ENCODE results near the gene ZNF521.

Gene ZNF521

DNA sequence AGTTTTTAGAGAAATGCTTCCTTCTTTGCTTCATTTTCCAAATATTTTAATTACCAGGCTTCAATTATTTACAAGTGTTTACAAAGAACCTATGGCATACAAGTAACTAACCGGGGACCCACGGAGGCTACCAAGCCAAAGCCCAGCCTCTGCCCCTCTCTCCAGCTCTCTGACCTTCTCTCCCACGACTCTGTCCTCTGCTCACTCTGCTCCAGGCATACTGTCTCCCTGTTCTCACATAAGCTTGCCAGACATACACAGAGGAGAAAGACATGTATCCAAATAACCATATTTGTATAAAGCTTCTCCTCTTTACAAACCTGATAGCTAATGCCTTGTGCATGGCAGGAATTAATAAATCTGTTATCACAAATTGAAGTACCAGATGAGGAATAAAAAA, 141.3 kb downstream of the ZNF521 start:
- no peak overlapping the region for H3K4me3 ChIP-seq (ENCODE audit: low read depth, low read length)
- TF ChIP-seq, protein P1, sequence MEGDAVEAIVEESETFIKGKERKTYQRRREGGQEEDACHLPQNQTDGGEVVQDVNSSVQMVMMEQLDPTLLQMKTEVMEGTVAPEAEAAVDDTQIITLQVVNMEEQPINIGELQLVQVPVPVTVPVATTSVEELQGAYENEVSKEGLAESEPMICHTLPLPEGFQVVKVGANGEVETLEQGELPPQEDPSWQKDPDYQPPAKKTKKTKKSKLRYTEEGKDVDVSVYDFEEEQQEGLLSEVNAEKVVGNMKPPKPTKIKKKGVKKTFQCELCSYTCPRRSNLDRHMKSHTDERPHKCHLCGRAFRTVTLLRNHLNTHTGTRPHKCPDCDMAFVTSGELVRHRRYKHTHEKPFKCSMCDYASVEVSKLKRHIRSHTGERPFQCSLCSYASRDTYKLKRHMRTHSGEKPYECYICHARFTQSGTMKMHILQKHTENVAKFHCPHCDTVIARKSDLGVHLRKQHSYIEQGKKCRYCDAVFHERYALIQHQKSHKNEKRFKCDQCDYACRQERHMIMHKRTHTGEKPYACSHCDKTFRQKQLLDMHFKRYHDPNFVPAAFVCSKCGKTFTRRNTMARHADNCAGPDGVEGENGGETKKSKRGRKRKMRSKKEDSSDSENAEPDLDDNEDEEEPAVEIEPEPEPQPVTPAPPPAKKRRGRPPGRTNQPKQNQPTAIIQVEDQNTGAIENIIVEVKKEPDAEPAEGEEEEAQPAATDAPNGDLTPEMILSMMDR (IDR thresholded peaks at IDR 0.05; ENCODE audit: low read depth, low read length) = no peak

DNA sequence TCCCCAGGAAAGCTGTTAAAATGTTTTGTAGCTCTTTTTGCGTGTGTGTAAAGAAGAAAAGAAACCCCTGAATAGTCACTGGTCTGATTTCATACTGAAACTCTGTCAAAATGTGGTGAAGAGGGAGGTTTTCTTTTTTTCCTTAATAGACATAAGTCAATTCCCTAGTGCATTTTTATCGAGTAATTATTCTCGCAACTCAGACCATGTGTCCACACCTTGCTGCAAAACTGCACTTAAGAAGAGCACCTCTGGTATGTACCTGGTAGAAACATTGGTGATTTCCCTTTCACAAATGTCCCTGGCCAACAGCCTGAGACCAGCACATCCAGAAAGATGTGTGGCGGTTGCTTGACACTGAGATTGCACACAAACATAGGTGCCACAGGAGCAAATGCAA, 159.9 kb downstream of the ZNF521 start:
- TF ChIP-seq, protein P1 (IDR thresholded peaks at IDR 0.05; ENCODE audit: low read depth, low read length) = no peak
- no peak overlapping the region for H3K4me3 ChIP-seq (ENCODE audit: low read depth, low read length)

DNA sequence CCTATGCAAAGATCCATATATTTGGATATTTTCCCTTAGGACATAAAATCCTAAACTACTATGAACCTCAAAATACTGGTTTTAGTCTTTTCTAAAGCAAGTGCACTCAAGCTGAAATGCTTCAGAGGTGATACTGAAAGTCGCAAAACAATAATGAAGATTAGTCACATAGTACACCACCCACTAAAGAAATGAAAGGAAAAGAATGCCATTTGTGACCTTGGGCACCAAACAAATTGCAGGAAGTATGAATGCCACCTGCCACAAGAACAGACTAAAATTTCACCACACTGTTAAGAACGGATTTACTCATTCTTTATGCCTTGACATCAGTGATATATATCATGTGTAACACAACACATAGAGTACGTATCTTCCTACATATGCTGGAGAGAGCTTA, 161.5 kb downstream of the ZNF521 start:
- TF ChIP-seq, protein P1 (IDR thresholded peaks at IDR 0.05; ENCODE audit: low read depth, low read length) = no peak
- H3K4me3 ChIP-seq (ENCODE audit: low read depth, low read length) = no peak overlapping the region

DNA sequence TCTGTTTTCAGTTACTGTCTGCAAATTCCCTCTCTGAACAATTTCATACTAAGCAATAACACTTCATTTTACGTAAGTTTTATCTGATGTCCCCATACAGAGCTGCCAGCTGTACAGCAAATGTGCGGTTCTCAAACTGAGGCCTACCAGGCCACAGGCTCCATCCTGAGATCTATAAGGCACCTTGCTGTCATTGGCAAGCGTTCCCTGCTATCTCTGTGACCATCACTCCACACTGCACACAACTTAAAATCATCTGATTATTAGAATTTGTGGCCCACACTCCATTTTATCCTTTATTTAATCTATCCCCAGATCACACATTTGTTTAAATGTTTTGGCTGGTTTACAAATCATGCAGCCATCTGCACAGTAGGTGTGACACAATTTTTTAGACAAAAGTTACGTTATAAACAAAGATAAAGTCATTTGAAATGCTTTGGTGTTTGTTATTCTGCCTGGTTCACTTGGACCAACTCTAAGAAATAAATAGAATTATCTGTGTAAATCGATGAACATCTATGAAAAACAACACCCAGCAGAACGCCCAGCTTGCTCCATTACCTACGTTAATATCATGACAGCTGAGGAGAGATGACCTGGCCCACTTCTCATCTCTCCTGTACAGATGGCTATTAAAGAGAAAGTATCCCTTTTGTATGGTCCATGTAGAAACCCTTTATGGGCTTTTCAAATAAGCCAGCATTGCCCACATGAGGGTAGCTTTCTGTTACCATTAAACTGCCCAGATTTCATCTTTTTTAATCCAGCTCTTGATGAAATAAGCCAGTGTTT, 162.4 kb downstream of the ZNF521 start:
- H3K4me3 ChIP-seq (ENCODE audit: low read depth, low read length) = no peak overlapping the region
- TF ChIP-seq, protein P1 (IDR thresholded peaks at IDR 0.05; ENCODE audit: low read depth, low read length) = no peak

DNA sequence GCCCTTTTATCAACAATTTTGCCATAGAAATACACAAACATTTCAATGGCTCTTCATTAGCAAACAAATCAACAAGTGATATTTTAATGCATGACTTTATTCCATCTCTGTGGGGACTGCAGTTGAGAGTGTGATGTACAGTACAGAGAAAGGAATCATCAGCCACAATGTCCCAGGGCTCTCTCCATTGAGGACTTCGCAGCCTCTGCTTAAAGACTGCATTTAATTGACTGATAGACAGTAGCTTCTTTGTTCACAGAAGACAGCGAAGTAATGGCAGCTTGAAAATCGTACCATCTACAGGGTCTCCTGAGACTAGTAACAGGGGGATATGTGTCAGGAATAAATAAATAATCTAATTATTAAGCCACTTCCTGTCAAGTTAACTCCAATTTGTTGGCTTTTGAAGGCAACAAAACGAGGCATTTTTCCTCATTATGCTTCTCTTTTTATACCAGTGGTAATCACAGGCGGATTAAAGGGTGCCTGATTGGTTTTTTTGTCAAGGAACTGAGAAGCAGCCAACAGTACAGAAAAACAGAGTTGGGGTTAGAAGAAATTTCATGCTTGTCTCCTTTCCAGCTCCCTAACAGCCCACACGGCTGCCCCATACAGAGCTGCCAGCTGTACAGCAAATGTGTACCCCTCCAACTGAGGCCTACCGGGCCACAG, 164.3 kb downstream of the ZNF521 start:
- TF ChIP-seq, protein P1 (IDR thresholded peaks at IDR 0.05; ENCODE audit: low read depth, low read length) = no peak
- no peak overlapping the region for H3K4me3 ChIP-seq (ENCODE audit: low read depth, low read length)

DNA sequence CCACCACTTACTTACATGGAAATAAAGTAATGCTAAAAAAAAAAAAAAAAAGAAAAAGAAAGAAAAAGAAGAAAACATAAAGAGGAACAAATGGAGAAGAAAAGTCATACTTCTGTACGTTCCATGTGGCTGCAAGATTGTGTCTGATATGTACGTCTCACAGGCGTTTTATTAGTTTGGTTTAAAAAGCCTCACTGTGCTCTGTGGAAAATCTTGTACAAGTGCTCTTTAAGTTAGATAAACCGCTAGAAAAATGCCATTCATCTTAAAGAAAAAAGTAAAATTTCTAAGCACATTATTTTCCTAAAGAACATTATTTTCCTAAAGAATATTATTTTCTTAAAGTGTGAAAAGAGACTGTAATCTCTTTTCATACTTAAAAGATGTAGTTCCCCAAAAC, 165.1 kb downstream of the ZNF521 start:
- no peak overlapping the region for H3K4me3 ChIP-seq (ENCODE audit: low read depth, low read length)
- TF ChIP-seq, protein P1 (IDR thresholded peaks at IDR 0.05; ENCODE audit: low read depth, low read length) = no peak

DNA sequence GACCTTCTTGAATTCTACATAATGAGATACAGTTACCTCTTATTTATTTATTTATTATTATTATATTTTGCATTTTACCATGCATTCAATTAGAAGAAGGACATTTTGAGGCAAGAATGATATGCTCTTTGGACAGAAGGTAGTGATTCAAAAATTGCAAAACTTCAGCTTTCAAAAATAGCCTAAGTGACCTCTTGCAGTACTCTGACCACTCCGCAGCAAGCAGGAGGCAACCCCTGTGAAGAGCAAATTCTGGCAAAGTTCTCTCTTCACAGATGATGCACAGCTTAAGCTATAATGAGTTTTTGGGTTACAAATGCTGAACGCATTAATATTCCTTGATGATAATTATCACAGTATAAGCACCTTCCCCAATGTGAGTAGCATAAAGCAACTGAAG, 170.0 kb downstream of the ZNF521 start:
- TF ChIP-seq, protein P1 (IDR thresholded peaks at IDR 0.05; ENCODE audit: low read depth, low read length) = no peak
- no peak overlapping the region for H3K4me3 ChIP-seq (ENCODE audit: low read depth, low read length)
